Fibroblast of the aortic adventitia (primary cell): ENCODE results near the gene GLB1L3. TPM values are rescaled to one million over a fixed set of nuclear protein-coding genes. Genes with fewer than 3 reads are reported as not detected.
A peak's percentile ranks its signal among the peaks of the same experiment; 100 is the strongest.

Source experiments
- DNase-seq: peaks from one replicate; pipeline ENCODE4 v3.0.0-alpha.2; 2010; ENCODE audit warnings: low read depth
- H3K4me3 ChIP-seq: 2 replicates; pipeline ENCODE4 v1.5.1; 2011; ENCODE audit warnings: low read depth, mild to moderate bottlenecking, control low read depth, low read length, moderate library complexity
- CTCF ChIP-seq: IDR thresholded peaks from 2 replicates; pipeline ENCODE4 v1.5.1; 2011; ENCODE audit warnings: mild to moderate bottlenecking, low read length, control low read depth, inconsistent platforms; ENCODE audit not compliant: insufficient read depth
- total RNA-seq: library from RNA; depleted of rRNA; stranded (reverse); fragments of >200 nt; gene quantifications from 2 replicates; pipeline ENCODE4 v1.2.3, GENCODE V29; 2012; ENCODE audit warnings: low replicate concordance

GLB1L3 gene
- total RNA-seq, 1 donor, result not detected

- no peak for DNase-seq
- no peak for TF ChIP-seq CTCF
Observed at GRCh38 chr11:134356656-134357544, 80.7 kb downstream of the GLB1L3 start.

GRCh38 chr11:134357545-134357839, 81.3 kb downstream of the GLB1L3 start:
- no peak for TF ChIP-seq CTCF
- DNase-seq, result no peak
- H3K4me3 ChIP-seq, result no peak overlapping the region

More at GRCh38 chr11:134356656-134357544, 80.7 kb downstream of the GLB1L3 start:
- no peak overlapping the region for H3K4me3 ChIP-seq

- no peak overlapping the region for H3K4me3 ChIP-seq
- TF ChIP-seq CTCF, result no peak
- no peak for DNase-seq
Observed at GRCh38 chr11:134358165-134358855, 82.1 kb downstream of the GLB1L3 start.

GRCh38 chr11:134358856-134359490, 82.8 kb downstream of the GLB1L3 start:
- H3K4me3 ChIP-seq, result no peak overlapping the region
- no peak for DNase-seq
- TF ChIP-seq CTCF, result no peak

GRCh38 chr11:134359646-134360045, 83.5 kb downstream of the GLB1L3 start:
- DNase-seq, result no peak
- no peak for TF ChIP-seq CTCF

GRCh38 chr11:134360050-134360835, 84.1 kb downstream of the GLB1L3 start:
- no peak overlapping the region for H3K4me3 ChIP-seq
- DNase-seq, result peak; percentile 30
- TF ChIP-seq CTCF, result peak; percentile 63

More at GRCh38 chr11:134359646-134360045, 83.5 kb downstream of the GLB1L3 start:
- no peak overlapping the region for H3K4me3 ChIP-seq
